Gastrocnemius medialis (tissue), 4 donors: ENCODE measurements around the gene GNAZ. TPM values are rescaled to one million over a fixed set of nuclear protein-coding genes. Genes with fewer than 3 reads are reported as not detected.

Experiments
- ATAC-seq, 2 donors: fragments of 150-250 bp; one replicate each; pipeline ENCODE4 v1.9.1; 2016
- DNase-seq, 2 donors: peaks; one replicate each; pipeline ENCODE4 v3.0.0-alpha.2; 2019
- H3K27ac ChIP-seq, 4 donors: fragments of 200-600 bp; sonication (generic); 1 replicate in 1 of 4; 2 replicates in 3 of 4; pipeline ENCODE4 v1.5.1; 2016 to 2018; ENCODE audit warnings: mild to moderate bottlenecking in 2 of 4, moderate library complexity in 1 of 4
- H3K27me3 ChIP-seq, 3 donors: fragments of 200-600 bp; sonication (generic) in 2 of 3; 1 replicate in 1 of 3; 2 replicates in 2 of 3; pipeline versions ENCODE4 v1.5.1 to v1.6.0; 2016 to 2019; ENCODE audit warnings: mild to moderate bottlenecking in 1 of 3, moderate library complexity in 1 of 3
- H3K36me3 ChIP-seq, 2 donors: fragments of 200-600 bp; sonication (generic) in 1 of 2; one replicate each; pipeline ENCODE4 v1.5.1; 2017 to 2018
- H3K4me1 ChIP-seq, 2 donors: fragments of 200-600 bp; sonication (generic) in 1 of 2; one replicate each; pipeline ENCODE4 v1.5.1; 2016 to 2017; ENCODE audit warnings: mild to moderate bottlenecking in 2 of 2
- H3K4me3 ChIP-seq, 4 donors: fragments of 200-600 bp; sonication (generic) in 3 of 4; 1 replicate in 1 of 4; 2 replicates in 3 of 4; pipeline ENCODE4 v1.5.1; 2016 to 2019; ENCODE audit warnings: mild to moderate bottlenecking in 2 of 4
- H3K9me3 ChIP-seq, 3 donors: fragments of 200-600 bp; sonication (generic) in 2 of 3; 1 replicate in 1 of 3; 2 replicates in 2 of 3; pipeline ENCODE4 v1.5.1; 2016 to 2019
- CTCF ChIP-seq, 5 experiments: fragments of 450-650 bp in 3 of 5; fragments of 200-600 bp in 2 of 5; sonication (generic) in 2 of 5; IDR thresholded peaks in 4 of 5; conservative IDR thresholded peaks in 1 of 5; 1 replicate in 4 of 5; 2 replicates in 1 of 5; pipeline ENCODE4 v1.5.1; 2016 to 2019; ENCODE audit warnings: antibody characterized with exemption in 5 of 5, mild to moderate bottlenecking in 3 of 5, moderate library complexity in 3 of 5
- POLR2A ChIP-seq, 2 donors: fragments of 450-650 bp; IDR thresholded peaks; one replicate each; pipeline ENCODE4 v1.6.1; 2017; ENCODE audit warnings: antibody characterized with exemption in 2 of 2, mild to moderate bottlenecking in 2 of 2, moderate library complexity in 2 of 2
- in situ Hi-C, 4 donors: fragments of 200-750 bp; cut with MboI; loops; one replicate each; pipeline versions ENCODE4 v1.15.0 to v1.8.0; 2017; ENCODE audit warnings: low sequenced_read_pairs in 4 of 4
- intact Hi-C: fragments of 100-400 bp; cut with DNase I; formaldehyde crosslinking; loops from one replicate; pipeline ENCODE4 v1.15.1; 2023; ENCODE audit warnings: low total_unique reads
- total RNA-seq, 4 donors: library from RNA; depleted of rRNA; stranded (reverse); fragments of >200 nt; gene quantifications; one replicate each; pipeline versions ENCODE4 v1.1.0 to v1.2.3, GENCODE V29; 2016

GNAZ gene
- total RNA-seq, 4 donors from 2014 or later: 0.92 to 3.1 (median 2.6) TPM

DNA sequence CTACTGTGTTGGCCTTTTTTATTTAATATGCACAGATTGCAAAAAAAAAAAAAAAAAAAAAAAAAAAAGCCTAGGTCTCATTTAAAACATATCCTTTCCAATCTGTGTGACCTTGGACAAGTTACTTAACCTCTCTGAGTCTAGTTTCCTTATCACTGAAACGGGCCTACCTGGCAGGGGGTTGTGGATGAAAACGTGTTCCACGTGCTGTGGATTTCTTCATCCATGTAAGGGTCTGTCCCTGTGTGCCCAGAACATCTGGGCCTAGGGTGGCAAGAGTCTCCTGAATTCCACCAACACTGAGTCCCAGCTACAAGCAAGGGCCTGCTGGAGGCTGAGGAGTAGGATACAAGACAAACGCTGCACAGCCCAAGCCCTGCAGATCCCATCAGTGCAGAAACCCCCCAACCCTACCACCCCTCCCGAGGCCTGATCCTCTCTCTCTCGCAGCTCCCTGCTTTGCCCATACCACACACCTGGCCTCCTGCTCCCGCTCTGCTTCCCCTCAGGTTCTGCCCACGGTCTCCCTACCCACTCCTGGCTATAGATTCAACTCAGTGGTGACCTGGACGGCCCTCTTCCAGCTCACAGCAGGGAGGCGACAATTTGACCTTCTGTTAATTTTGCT lies 4.7 kb upstream of the GNAZ start:
- H3K4me1 ChIP-seq: peaks cover 2 to 7% of the 10 kb centered on the region in 2 donors
- in situ Hi-C loops (no loop called here), intact Hi-C loops (no loop called here)
- no peak overlapping the region for H3K4me3 ChIP-seq
- H3K36me3 ChIP-seq: no peaks in the 10 kb centered on the region
- TF ChIP-seq POLR2A (IDR thresholded peaks at IDR 0.05) (no peak), CTCF (IDR thresholded peaks at IDR 0.05 in 4 of 5, conservative IDR thresholded peaks at IDR 0.05 in 1 of 5) (no peak)
- ATAC-seq: no peak
- no peak overlapping the region for H3K27ac ChIP-seq
- H3K27me3 ChIP-seq: no peaks in the 10 kb centered on the region
- no peaks in the 10 kb centered on the region for H3K9me3 ChIP-seq
- no peak for DNase-seq

DNA sequence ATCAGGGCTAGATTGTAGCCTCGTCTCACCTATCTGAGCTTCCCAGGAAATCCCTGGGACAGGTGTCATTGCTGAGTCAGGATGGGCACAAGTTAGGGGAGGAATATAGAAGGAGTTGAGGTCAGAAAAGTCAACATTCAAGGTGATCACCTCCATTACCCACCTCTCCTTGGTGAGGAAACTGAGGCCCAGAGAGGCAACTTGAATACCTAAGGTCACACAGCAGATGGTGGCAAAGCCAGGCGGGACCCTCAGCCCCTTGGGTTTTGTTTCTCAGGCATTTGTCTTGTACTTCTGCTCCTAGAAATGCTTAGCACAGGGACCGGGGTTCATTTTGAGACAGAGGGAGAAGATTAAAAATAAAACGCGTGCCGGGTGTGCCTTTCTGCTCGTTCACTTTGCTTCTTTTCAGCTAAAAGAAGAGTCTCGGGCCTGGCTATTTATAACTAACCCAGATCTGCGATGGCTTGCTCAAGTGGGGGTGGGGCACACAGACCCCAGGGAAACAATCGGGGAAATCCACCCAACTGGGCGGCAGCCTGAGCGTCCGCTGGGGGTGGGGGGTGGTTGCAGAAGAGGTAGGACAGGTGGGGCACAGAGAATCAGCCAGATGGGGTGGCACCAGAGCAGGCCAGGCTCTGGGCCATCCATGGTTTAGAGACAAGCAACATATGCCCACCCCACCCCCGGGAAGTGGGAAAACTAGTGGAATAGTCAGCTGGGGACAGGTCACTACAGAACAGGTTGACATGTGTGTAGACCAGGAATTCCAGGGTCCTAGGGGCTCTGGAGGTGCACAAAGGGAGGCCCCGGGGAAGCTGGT lies 3.9 kb upstream of the GNAZ start:
- Histone ChIP-seq H3K9me3 (no peaks in the 10 kb centered on the region), H3K4me1 (peaks cover 6 to 7% of the 10 kb centered on the region in 2 donors), H3K4me3 (no peak overlapping the region), H3K27ac (no peak overlapping the region), H3K36me3 (no peaks in the 10 kb centered on the region), H3K27me3 (no peaks in the 10 kb centered on the region)
- DNase-seq (no peak), ATAC-seq (no peak)
- intact Hi-C loops (no loop called here), in situ Hi-C loops (no loop called here)
- TF ChIP-seq POLR2A (IDR thresholded peaks at IDR 0.05) (no peak), CTCF (IDR thresholded peaks at IDR 0.05 in 4 of 5, conservative IDR thresholded peaks at IDR 0.05 in 1 of 5) (no peak)

GRCh38 chr22:23067023-23067650 lies 3.2 kb upstream of the GNAZ start:
- Histone ChIP-seq H3K27ac (no peak overlapping the region), H3K9me3 (no peaks in the 10 kb centered on the region), H3K27me3 (no peaks in the 10 kb centered on the region), H3K36me3 (no peaks in the 10 kb centered on the region), H3K4me1 (peaks cover 6 to 7% of the 10 kb centered on the region in 2 donors), H3K4me3 (no peak overlapping the region)
- DNase-seq: no peak
- intact Hi-C loops: no loop called here
- in situ Hi-C loops: no loop called here
- no peak for TF ChIP-seq POLR2A (IDR thresholded peaks at IDR 0.05)
- TF ChIP-seq CTCF (IDR thresholded peaks at IDR 0.05 in 4 of 5, conservative IDR thresholded peaks at IDR 0.05 in 1 of 5): no peak
- ATAC-seq: no peak

DNA sequence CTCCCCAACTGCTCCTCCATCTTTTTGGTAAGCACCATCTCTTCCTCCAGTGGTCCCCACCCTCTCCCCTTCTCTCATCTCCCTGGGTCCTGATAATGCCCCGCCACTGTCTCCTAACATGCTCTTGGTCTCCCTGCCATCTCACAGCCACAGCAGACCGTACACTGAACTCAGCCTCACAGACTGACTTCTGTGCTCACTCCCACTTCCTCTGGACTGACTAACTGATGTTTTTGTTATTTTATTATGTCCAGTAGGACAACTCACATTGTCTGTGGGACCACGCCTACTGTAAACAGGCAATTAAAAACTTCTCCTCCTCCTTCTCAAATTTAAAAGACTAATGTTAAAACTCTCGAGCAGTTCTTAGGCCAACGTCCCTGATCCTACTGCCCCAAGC lies 2.6 kb upstream of the GNAZ start:
- ATAC-seq: no peak
- intact Hi-C loops: no loop called here
- no peak overlapping the region for H3K27ac ChIP-seq

More for the DNA sequence above, 2.6 kb upstream of the GNAZ start:
- Histone ChIP-seq H3K36me3 (no peaks in the 10 kb centered on the region), H3K27me3 (no peaks in the 10 kb centered on the region), H3K9me3 (no peaks in the 10 kb centered on the region), H3K4me1 (peaks cover 6 to 7% of the 10 kb centered on the region in 2 donors), H3K4me3 (no peak overlapping the region)
- in situ Hi-C loops: no loop called here
- DNase-seq: no peak
- no peak for TF ChIP-seq POLR2A (IDR thresholded peaks at IDR 0.05)
- TF ChIP-seq CTCF (IDR thresholded peaks at IDR 0.05 in 4 of 5, conservative IDR thresholded peaks at IDR 0.05 in 1 of 5): no peak
